HG02973 (cell line): Measurements from ENCODE around the gene DNAAF1.

ENCODE experiments used
- ATAC-seq: cut with Tn5 transposase; IDR thresholded peaks from one replicate; pipeline ENCODE4 v1.9.1; 2021; ENCODE audit warnings: moderate library complexity; ENCODE audit not compliant: unreplicated experiment

Gene DNAAF1

DNA sequence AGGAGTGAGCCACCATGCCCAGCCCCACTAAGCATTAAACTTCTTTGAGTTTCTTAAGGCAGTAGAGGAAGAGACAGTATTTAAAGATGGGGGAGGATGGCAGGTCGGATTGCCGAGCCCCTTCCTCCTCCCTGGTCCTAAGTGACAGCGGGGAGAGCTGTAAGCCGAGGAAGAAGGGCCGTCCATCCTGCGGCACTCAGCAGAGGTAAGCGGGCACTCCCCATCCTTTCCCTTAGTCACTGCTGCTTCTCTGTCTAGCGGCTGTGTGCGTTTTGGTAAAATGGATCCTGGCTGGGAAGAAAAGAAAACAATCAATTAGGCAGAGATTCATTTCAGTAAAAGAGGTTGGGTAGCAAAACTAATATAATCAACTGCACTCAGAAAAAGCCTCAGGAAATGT is 13.9 kb downstream of the DNAAF1 start:
- ATAC-seq, result no peak

DNA sequence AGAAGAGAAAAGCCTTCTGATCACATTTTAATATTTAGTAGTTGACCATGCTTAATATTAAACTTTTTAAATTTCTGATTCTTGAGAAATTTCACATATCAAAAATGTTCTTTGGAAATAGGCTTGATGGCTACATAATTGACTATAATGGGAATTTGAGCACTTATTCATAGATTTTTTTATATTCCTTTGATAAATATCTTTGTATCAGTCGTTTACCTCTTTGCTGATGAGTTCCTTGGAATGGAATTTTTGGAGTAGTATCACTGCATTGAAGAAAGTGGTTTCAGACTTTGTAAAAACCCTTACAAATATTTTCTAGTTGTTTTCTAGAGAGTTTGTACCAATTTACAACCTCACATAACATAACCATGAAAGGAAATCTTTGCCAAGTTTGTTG is 14.7 kb downstream of the DNAAF1 start:
- no peak for ATAC-seq

DNA sequence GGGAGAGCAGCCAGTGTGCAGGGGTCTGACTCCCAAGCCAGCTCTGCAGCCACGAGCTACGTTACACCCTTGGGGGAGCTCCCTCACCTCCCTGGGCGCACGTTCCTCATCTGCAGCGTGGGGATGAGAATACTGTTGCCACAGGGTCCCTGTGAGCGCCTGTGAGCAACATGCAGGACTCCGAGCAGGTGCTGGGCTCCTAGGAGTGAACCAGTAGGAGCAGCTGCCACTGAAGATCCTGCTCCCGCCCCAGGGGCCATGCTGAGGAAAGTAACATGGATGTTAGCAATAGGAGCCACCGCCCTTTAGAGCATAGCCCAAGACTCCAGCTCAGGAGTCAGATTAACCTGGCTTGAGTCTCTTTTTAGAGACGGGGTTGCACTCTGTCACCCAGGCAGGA is 15.9 kb downstream of the DNAAF1 start:
- ATAC-seq, result no peak

DNA sequence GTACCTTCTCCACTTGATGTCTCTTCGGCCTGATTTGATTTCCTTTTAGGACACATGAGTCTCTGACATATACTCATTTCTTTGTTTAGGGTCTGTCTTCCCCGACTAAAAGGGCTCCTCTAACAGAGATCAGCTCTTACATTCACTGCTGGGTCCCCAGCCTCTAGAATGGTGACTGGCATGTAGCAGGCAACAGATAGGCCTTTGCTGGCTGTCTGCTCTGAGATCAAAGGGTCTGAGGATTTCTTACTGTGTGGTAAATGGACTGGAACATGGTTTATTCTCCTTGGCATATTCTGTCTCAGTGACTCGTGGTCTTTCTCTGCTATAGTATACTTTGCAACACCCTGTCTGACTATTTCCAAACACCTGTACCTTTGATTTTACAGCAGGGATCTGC is 16.7 kb downstream of the DNAAF1 start:
- no peak for ATAC-seq

DNA sequence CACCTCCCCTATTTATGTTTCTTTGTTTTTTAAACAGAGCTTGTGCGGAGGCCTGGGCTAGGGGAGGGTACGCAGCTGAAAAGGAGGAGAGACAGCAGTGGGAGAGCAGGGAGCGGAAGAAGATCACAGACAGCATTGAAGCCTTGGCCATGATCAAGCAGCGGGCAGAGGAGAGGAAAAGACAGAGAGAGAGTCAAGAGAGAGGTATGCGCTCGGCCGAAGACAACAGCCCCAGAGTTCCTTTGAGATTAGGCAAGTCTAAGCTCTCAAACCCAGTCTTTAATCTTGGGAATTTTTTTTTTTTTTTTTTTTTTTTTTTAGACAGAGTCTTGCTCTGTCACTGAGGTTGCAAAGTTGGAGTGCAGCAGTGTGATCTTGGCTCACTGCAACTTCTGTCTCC is 20.6 kb downstream of the DNAAF1 start:
- no peak for ATAC-seq

DNA sequence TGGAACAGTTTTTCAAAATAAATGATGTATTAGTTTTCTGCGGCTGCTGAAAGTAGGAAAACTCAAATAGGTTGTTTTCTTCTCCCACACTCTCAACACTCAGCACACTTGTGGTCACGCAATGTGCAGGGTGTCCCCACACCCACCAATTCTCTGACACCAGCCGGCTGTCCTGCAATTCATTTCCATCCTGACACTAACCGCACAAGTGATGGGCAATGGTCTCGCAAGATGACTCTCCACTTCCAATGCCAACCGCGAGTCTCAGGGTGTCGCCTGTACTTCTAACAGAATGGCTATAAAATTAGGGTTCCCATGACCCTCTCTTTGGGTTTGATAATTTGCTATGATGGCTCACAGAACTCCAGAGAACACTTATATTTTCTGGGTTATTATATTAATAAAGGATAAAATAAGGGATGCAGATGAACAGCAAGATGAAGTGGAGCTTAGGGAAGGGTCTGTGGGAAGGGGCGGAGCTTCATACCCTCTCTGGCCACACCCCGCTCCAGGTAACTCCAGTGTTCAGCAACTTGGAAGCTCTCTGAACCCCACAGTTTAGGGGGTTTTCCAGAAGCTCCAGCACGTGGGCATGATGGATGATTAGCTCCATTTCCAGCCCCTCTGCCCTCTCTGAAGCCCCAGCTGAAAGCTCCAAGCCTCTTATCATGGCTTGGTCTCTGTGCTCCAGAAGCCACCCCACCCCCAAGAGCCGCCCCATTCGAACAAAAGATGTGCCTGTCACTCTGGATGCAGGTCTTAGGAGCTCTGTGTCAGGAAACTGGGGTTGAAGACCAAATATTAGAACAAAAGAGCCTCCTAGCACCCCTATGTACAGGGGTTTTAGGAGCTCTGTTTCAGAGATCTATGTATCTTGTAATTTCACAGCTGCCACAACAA is 21.9 kb downstream of the DNAAF1 start:
- ATAC-seq, result no peak

DNA sequence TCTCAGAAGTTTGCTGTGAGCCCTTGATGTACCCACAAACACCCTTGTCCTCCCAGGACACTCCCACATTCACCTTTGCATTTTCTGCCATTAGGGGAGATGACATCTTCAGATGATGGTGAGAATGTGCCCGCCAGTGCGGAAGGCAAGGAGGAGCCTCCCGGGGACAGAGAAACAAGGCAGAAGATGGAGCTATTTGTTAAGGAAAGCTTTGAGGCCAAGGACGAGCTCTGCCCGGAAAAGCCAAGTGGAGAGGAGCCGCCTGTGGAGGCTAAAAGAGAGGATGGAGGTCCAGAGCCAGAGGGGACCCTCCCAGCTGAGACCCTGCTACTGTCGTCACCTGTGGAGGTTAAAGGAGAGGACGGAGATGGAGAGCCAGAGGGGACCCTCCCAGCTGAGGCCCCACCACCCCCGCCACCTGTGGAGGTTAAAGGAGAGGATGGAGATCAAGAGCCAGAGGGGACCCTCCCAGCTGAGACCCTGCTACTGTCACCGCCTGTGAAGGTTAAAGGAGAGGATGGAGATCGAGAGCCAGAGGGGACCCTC is 24.7 kb downstream of the DNAAF1 start:
- no peak for ATAC-seq

DNA sequence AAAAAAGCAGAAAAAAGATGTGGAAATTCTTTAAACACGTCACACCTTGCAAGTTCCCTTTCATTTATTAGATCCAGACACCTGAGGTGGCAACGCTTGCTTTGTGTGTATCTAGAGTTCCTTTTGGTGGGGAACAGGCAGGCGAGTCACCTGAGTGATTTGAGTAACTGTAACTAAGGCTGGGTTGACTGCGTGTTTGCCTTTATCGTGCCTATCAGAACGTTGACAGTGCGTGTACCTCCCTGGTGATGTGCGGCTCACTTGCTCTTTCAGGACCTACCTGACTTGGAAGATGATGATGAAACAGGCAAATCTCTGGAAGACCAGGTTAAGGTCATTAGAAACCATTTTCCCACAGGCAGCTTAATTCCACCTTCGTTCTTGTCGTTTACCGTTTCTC is 29.3 kb downstream of the DNAAF1 start:
- ATAC-seq, result no peak

DNA sequence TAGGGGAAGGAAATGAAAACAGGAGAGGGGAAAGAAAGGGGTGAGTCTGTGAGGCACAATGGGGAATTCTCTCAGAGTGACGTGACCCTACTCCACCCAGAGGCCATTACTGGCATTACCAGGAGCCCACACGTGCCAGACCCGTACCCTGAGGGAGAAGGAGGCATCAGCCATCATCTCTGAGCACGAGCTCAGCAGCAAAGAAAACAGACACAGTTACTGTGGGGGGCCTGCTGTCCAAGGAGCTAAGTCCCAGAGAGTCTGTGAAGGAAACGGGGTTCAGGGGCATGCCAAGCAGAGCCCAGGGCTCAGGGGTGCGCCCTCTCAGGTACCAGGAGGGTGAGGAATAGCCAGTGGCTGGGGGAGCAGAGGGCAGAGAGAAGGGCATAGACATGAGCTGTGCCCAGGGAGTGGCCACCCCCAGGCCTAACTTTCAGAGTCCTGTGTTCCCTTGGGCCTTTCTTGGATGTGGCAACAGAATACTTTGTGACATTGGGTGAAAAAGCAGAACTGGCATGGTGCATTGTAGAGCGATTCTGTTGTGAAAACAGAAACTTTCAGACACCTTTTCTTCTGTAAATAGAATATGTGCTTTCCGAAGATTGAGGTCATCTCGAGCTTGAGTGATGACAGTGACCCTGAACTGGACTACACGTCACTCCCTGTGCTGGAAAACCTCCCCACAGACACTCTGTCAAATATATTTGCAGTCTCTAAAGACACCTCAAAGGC is 30.4 kb downstream of the DNAAF1 start:
- no peak for ATAC-seq

DNA sequence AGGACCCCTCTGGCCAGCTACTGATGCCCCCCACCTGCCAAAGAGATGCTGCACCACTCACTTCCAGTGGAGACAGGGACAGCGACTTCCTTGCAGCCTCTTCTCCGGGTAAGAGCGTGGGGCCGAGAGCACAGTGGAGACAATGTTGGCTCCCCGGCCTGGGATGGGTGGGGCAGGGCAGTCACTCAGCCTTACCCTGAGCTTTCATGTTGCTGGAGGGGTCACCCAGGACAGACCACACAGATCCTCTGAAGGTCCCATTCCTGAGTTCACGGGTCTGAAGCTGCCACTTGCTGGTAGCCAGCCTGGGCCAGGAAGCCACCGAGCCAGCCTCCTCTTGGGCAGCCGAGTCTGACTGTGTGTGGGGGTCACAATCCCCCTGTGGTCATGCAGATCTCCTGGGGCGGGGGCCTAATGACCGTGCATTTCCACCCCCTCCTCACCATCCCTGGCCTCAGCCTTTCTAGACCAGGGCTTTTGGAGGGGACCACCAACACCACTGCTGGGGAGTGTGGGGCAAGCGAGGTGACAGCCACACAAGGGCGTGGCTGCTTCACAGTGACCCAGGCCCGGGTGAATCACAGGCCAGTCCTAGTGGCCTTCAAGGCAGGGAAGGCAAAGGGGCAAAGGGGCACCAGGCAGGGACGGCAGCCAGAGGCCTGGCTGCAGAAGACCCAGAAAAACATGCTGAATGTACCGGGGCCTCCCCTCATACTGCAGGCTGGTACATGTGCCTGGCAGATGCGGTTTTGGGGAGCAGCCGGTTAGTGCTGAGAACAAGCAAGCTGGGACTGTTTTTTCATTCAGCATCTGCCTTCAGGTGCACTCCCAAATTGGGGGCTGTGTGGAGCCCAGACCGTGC is 31.3 kb downstream of the DNAAF1 start:
- no peak for ATAC-seq

DNA sequence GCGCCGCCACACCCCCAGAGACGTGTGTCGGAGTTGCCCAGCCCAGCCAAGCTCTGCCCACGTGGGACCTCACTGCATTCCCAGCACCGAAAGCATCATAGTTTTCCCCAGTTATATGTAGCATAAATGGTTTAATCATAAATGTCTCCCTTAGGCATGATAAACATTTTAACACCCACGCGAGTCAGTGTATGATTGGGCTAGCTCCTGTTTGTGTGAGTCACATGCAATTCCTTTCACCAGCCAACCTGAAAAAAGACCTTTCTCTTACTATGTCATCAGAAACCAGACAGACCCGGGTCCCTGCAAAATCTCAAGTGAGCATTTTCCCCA is 32.6 kb downstream of the DNAAF1 start:
- ATAC-seq, result no peak

DNA sequence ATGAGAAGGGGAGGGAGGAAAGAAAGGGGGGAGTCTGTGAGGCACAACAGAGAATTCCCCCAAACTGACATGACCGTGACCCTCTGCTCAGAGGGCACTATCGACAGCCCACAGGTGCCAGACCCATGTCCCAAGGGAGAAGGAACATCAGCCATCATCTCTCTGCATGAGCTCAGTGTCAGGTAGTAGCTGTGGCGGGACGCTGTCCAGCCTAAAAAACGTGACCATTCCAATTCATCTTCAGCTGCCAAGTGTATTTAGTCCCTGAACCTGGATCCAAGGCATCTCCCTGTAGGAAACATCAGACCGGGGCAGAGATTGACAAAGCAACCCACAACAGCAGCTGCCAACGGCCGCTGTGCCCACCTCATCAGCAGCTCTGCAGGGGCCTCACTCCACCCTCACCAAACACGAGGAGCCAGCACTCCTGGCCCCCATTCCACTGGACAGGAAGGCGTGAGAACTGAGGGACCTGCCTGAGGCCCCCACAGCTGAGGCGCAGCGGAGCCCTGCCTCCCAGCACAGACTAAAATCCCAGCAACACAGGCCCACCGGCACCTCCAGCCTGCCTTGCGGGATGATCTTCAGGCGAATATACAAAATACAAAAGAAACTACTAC is 33.1 kb downstream of the DNAAF1 start:
- no peak for ATAC-seq

DNA sequence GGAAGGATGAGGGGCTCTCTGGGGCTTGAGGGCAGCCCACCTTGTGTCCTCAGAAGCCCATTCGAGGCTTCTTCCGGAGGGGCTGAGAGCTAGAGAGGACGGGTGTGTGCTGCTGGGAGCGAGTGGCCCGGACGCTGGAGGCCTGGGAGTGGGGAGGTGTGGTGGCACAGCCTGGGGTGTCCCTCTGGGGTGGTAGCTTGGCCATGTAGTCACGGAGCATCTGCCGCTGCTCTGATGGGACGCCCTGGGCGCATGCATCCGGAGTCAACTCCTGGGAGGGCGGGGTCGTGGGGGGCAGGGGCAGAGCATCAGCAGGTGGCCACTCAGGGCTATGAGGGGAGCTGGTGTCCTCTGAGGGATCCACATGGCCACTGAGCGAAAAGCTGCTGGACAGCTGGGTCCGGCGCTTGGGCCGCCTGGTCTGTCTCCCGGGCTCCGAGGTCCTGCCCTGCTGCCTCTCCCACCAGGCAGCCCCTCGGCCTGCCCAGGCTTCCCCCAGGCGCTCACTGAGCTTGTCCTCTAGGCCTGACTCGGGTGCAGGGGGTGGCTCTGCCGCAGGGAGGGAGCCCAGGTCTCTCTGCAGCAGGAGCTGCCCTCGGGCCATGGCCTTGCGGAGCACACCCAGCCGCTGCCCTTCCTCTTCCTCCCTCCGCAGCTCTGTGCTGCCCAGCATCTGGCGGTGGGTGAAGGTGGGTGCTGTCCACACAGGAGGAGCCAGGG is 33.9 kb downstream of the DNAAF1 start:
- ATAC-seq, result no peak

DNA sequence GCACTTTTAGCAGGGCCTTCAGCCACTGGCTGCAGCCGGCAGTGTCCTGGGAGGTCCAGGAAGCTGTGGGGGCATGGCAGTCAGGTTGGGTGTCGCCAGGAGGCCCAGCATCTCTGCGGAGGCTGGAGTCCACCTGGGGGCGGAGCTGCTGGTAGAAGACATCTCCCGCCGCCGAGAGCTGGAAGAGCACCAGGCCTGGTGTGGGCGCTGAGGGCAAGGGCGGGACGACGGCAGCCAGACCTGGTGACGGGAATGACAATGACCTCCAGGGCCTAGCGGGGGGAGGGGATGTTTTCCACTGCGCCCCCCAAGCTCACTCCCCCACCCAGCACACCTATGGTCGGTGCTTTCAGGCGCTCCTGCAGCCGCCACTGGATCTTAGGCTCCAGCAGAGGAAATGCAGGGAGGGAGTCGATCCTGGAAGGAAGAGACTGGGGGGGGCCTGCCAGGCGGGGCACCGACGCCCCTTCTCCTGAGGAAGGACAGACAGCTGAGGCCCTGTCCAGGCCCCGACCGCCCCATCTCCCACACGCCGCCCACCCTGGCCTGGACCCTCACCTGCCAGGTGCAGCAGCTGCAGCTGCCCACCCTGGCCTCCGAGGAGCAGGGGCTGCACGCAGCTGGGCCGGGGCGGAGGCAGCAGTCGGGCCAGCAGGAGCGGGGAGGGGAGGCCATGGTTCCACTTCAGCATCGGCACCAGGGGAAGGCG is 34.7 kb downstream of the DNAAF1 start:
- ATAC-seq, result no peak

DNA sequence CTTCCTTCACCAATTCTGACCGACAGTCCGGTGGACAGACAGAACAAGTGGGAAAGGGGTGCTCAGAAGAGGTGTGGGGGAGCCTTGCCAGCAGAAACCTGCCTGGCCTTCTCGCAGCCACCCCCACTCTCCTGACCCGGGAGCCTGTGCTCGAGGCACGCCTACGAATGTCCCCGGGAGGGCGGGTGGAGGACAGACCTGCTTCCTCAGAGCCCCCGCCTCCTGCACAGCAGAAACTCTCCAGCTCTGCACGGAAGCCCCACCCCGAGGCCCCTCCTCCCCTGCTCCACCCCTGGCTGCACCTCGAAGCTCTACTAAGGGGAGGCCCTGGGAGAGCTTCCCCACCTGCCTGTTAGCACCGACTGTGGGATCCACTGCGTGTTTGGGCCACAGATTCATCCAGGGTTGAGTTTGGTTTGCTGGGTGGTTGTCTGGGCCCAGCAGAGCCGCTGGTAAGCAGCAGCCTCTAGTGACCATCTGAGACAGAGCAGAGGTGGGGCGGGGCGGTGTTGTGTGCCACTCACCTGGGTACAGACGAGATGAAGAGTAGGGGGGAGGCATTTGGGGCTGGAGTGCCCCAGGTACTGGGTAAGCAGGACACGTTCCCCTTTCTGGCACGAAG is 35.5 kb downstream of the DNAAF1 start:
- no peak for ATAC-seq

DNA sequence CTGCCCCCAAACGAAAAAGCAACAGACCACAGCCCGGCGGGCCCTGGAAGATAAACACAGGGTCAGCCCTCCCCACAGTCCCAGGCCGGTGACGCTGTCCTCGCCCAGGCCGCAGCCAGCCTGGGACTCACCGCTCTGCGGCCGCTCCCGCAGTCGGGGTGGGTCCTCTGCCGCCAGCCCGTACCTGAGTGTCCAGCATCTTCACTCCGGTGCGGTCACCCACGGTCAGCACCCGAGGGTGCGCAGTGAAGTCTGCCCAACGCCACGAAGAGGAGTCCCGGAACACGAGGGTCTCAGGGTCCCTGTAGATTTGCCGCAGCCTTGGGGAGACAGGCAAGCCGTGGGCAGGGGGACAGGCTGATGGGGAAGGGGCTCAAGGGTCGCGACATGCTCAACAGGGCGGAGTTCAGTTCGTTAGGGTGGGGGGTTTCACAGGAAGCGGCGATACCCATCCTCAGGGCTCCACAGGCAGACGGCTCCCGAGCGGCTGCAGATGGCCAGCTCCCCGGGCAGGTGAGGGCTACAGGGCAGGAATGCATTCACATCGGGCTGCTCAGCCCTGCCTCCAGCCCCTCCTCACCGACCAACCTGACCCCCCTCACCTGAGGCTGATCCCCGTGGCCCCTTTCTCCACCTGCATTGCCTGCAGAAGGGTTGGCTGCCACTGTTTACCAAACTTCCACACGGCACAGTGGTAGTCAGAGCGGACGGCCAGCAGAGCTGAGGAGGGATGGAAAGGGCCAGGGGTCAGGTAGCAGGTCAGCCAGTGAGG is 36.2 kb downstream of the DNAAF1 start:
- no peak for ATAC-seq

DNA sequence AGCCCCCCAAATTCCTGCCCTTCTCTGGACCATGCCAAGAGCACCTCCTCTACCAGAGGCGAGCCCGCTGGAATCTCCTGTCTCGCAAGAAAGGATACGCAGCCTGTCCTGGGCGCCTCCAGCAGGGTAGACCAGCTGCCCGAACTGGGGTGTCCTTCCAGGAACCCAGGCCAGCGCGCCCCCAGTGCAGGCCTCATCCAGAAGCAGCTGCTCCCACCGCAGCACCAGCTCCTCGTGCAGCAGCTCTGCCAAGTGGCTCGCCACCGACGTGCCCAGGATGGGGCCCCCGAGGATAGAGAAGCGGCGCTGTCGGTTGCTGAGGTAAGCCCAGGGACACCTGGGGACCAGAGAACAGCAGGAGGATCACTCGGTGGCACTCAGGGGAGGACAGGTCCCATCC is 37.0 kb downstream of the DNAAF1 start:
- no peak for ATAC-seq
